Measurements from ENCODE around the gene STK31.
"Not testable (repeated sequence)": the region's sequence is repeated elsewhere in the genome, so short reads cannot be mapped to it uniquely, and the experiment has no call there.

The STK31 gene

GRCh38 chr7:23742051-23742450, 32.0 kb downstream of the STK31 start:
- Mint-ChIP-seq H3K4me1 (ENCODE audit: low read depth) (no peaks in the 10 kb centered on the region), H3K27me3 (no peaks in the 10 kb centered on the region), H3K9me3 (peaks cover 22% of the 10 kb centered on the region)

GRCh38 chr7:23743226-23743625, 33.2 kb downstream of the STK31 start:
- H3K9me3 Mint-ChIP-seq, result peaks cover 25% of the 10 kb centered on the region
- no peaks in the 10 kb centered on the region for H3K4me1 Mint-ChIP-seq (ENCODE audit: low read depth)
- no peaks in the 10 kb centered on the region for H3K36me3 Mint-ChIP-seq (ENCODE audit: low read depth)

More at GRCh38 chr7:23742051-23742450, 32.0 kb downstream of the STK31 start:
- Mint-ChIP-seq H3K4me3 (no peak overlapping the region), H3K27ac (no peak overlapping the region), H3K36me3 (ENCODE audit: low read depth) (no peaks in the 10 kb centered on the region)

GRCh38 chr7:23746629-23747028, 36.6 kb downstream of the STK31 start:
- Mint-ChIP-seq H3K9me3 (peaks cover 27% of the 10 kb centered on the region), H3K27ac (no peak overlapping the region), H3K4me3 (no peak overlapping the region), H3K36me3 (ENCODE audit: low read depth) (peaks cover 4% of the 10 kb centered on the region), H3K4me1 (ENCODE audit: low read depth) (no peaks in the 10 kb centered on the region), H3K27me3 (no peaks in the 10 kb centered on the region)

More at GRCh38 chr7:23743226-23743625, 33.2 kb downstream of the STK31 start:
- no peak overlapping the region for H3K4me3 Mint-ChIP-seq
- no peaks in the 10 kb centered on the region for H3K27me3 Mint-ChIP-seq
- no peak overlapping the region for H3K27ac Mint-ChIP-seq

GRCh38 chr7:23751852-23752251, 41.8 kb downstream of the STK31 start:
- Mint-ChIP-seq H3K9me3 (peaks cover 5% of the 10 kb centered on the region), H3K36me3 (ENCODE audit: low read depth) (peaks cover 4% of the 10 kb centered on the region), H3K4me3 (no peak overlapping the region), H3K27ac (no peak overlapping the region), H3K27me3 (no peaks in the 10 kb centered on the region), H3K4me1 (ENCODE audit: low read depth) (no peaks in the 10 kb centered on the region)

GRCh38 chr7:23758839-23759238, 48.8 kb downstream of the STK31 start:
- not testable (repeated sequence) for H3K27me3 Mint-ChIP-seq; H3K9me3 Mint-ChIP-seq; H3K36me3 Mint-ChIP-seq (ENCODE audit: low read depth); H3K4me3 Mint-ChIP-seq; H3K4me1 Mint-ChIP-seq (ENCODE audit: low read depth); H3K27ac Mint-ChIP-seq

- H3K9me3 Mint-ChIP-seq, result no peaks in the 10 kb centered on the region
- no peaks in the 10 kb centered on the region for H3K27me3 Mint-ChIP-seq
- H3K4me3 Mint-ChIP-seq, result no peak overlapping the region
- no peaks in the 10 kb centered on the region for H3K4me1 Mint-ChIP-seq (ENCODE audit: low read depth)
- no peak overlapping the region for H3K27ac Mint-ChIP-seq
- no peaks in the 10 kb centered on the region for H3K36me3 Mint-ChIP-seq (ENCODE audit: low read depth)
These were observed 49.8 kb downstream of the STK31 start for GRCh38 chr7:23759671-23760391.

- Mint-ChIP-seq H3K27ac (no peak overlapping the region), H3K4me3 (no peak overlapping the region), H3K36me3 (ENCODE audit: low read depth) (no peaks in the 10 kb centered on the region), H3K9me3 (no peaks in the 10 kb centered on the region), H3K27me3 (no peaks in the 10 kb centered on the region), H3K4me1 (ENCODE audit: low read depth) (no peaks in the 10 kb centered on the region)
These were observed 55.9 kb downstream of the STK31 start for GRCh38 chr7:23765943-23766342.

GRCh38 chr7:23767514-23767913, 57.5 kb downstream of the STK31 start:
- H3K27me3 Mint-ChIP-seq, result no peaks in the 10 kb centered on the region

GRCh38 chr7:23768022-23768421, 58.0 kb downstream of the STK31 start:
- no peaks in the 10 kb centered on the region for H3K9me3 Mint-ChIP-seq

More at GRCh38 chr7:23767514-23767913, 57.5 kb downstream of the STK31 start:
- no peak overlapping the region for H3K27ac Mint-ChIP-seq
- H3K9me3 Mint-ChIP-seq, result no peaks in the 10 kb centered on the region
- H3K36me3 Mint-ChIP-seq (ENCODE audit: low read depth), result no peaks in the 10 kb centered on the region
- no peaks in the 10 kb centered on the region for H3K4me1 Mint-ChIP-seq (ENCODE audit: low read depth)
- no peak overlapping the region for H3K4me3 Mint-ChIP-seq

GRCh38 chr7:23779185-23779800, 69.3 kb downstream of the STK31 start:
- H3K9me3 Mint-ChIP-seq; H3K4me3 Mint-ChIP-seq; H3K4me1 Mint-ChIP-seq (ENCODE audit: low read depth); H3K36me3 Mint-ChIP-seq (ENCODE audit: low read depth); H3K27ac Mint-ChIP-seq; H3K27me3 Mint-ChIP-seq: not testable (repeated sequence)

More at GRCh38 chr7:23768022-23768421, 58.0 kb downstream of the STK31 start:
- H3K27me3 Mint-ChIP-seq, result no peaks in the 10 kb centered on the region
- no peaks in the 10 kb centered on the region for H3K36me3 Mint-ChIP-seq (ENCODE audit: low read depth)
- no peaks in the 10 kb centered on the region for H3K4me1 Mint-ChIP-seq (ENCODE audit: low read depth)
- no peak overlapping the region for H3K27ac Mint-ChIP-seq
- H3K4me3 Mint-ChIP-seq, result no peak overlapping the region

GRCh38 chr7:23783115-23783514, 73.1 kb downstream of the STK31 start:
- H3K27me3 Mint-ChIP-seq, result no peaks in the 10 kb centered on the region
- H3K9me3 Mint-ChIP-seq, result no peaks in the 10 kb centered on the region
- no peaks in the 10 kb centered on the region for H3K36me3 Mint-ChIP-seq (ENCODE audit: low read depth)
- H3K4me1 Mint-ChIP-seq (ENCODE audit: low read depth), result no peaks in the 10 kb centered on the region
- H3K27ac Mint-ChIP-seq, result no peak overlapping the region
- no peak overlapping the region for H3K4me3 Mint-ChIP-seq

GRCh38 chr7:23787272-23787671, 77.3 kb downstream of the STK31 start:
- no peaks in the 10 kb centered on the region for H3K27me3 Mint-ChIP-seq
- no peaks in the 10 kb centered on the region for H3K4me1 Mint-ChIP-seq (ENCODE audit: low read depth)
- H3K27ac Mint-ChIP-seq, result no peak overlapping the region
- H3K4me3 Mint-ChIP-seq, result no peak overlapping the region
- no peaks in the 10 kb centered on the region for H3K9me3 Mint-ChIP-seq
- H3K36me3 Mint-ChIP-seq (ENCODE audit: low read depth), result no peaks in the 10 kb centered on the region

GRCh38 chr7:23788843-23789242, 78.8 kb downstream of the STK31 start:
- Mint-ChIP-seq H3K36me3 (ENCODE audit: low read depth) (no peaks in the 10 kb centered on the region), H3K27me3 (no peaks in the 10 kb centered on the region), H3K4me1 (ENCODE audit: low read depth) (no peaks in the 10 kb centered on the region), H3K4me3 (no peak overlapping the region), H3K27ac (no peak overlapping the region), H3K9me3 (peaks cover 2% of the 10 kb centered on the region)

GRCh38 chr7:23791721-23792120, 81.7 kb downstream of the STK31 start:
- Mint-ChIP-seq H3K27ac (no peak overlapping the region), H3K4me3 (no peak overlapping the region), H3K36me3 (ENCODE audit: low read depth) (peaks cover 5% of the 10 kb centered on the region), H3K27me3 (peaks cover 2% of the 10 kb centered on the region), H3K9me3 (peaks cover 19% of the 10 kb centered on the region), H3K4me1 (ENCODE audit: low read depth) (no peaks in the 10 kb centered on the region)

- Mint-ChIP-seq H3K9me3 (no peaks in the 10 kb centered on the region), H3K27ac (no peak overlapping the region), H3K4me1 (ENCODE audit: low read depth) (no peaks in the 10 kb centered on the region), H3K4me3 (no peak overlapping the region), H3K27me3 (peaks cover 13% of the 10 kb centered on the region), H3K36me3 (ENCODE audit: low read depth) (no peaks in the 10 kb centered on the region)
These were observed 92.8 kb downstream of the STK31 start for GRCh38 chr7:23802720-23803397.

All from stimulated activated naive CD8-positive, alpha-beta T cell treated with anti-CD3 and anti-CD28 coated beads, Interleukin-15, Interleukin-2, amounts not matched to agents 100 ng/mL and 50 ng/mL, for 24 hours (primary cell).